ENCODE measurements around the gene MNAT1.
A peak's percentile ranks its signal among the peaks of the same experiment; 100 is the strongest.

Gene MNAT1

DNA sequence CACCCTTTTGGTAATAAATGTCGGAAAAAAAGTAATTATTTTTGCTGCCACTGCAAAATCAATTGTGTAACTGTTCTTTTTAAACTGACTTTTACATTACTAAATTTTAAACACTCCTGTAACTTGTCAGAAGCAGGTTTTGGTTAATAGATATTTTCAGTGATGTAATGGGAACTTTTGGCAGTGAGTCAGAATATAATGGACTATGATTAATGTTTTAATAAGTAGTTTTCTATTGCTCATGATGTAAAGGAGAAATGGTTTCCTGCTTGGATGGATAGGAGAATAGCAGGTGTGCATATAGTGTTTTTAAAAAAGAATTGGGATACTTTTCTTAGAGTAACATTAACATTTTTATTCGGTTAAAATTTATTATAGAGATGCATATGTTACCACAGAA, 187.5 kb downstream of the MNAT1 start:
- TF ChIP-seq, protein P1, sequence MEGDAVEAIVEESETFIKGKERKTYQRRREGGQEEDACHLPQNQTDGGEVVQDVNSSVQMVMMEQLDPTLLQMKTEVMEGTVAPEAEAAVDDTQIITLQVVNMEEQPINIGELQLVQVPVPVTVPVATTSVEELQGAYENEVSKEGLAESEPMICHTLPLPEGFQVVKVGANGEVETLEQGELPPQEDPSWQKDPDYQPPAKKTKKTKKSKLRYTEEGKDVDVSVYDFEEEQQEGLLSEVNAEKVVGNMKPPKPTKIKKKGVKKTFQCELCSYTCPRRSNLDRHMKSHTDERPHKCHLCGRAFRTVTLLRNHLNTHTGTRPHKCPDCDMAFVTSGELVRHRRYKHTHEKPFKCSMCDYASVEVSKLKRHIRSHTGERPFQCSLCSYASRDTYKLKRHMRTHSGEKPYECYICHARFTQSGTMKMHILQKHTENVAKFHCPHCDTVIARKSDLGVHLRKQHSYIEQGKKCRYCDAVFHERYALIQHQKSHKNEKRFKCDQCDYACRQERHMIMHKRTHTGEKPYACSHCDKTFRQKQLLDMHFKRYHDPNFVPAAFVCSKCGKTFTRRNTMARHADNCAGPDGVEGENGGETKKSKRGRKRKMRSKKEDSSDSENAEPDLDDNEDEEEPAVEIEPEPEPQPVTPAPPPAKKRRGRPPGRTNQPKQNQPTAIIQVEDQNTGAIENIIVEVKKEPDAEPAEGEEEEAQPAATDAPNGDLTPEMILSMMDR (IDR thresholded peaks at IDR 0.05; ENCODE audit: insufficient read depth, low read length, poor library complexity, severe bottlenecking), result no peak
- no peaks in the 10 kb centered on the region for H3K36me3 ChIP-seq (ENCODE audit: control insufficient read depth, insufficient read depth, low read length)
- DNase-seq (ENCODE audit: extremely low read depth, insufficient read length), result no peak
- H3K27me3 ChIP-seq (replicated peaks; ENCODE audit: control insufficient read depth, insufficient read depth, low read length), result no peaks in the 10 kb centered on the region
- no peak overlapping the region for H3K4me3 ChIP-seq (replicated peaks; ENCODE audit: low read depth, low read length)

- Histone ChIP-seq H3K36me3 (ENCODE audit: control insufficient read depth, insufficient read depth, low read length) (no peaks in the 10 kb centered on the region), H3K4me3 (replicated peaks; ENCODE audit: low read depth, low read length) (no peak overlapping the region), H3K27me3 (replicated peaks; ENCODE audit: control insufficient read depth, insufficient read depth, low read length) (no peaks in the 10 kb centered on the region)
- TF ChIP-seq, protein P1 (IDR thresholded peaks at IDR 0.05; ENCODE audit: insufficient read depth, low read length, poor library complexity, severe bottlenecking), result no peak
- no peak for DNase-seq (ENCODE audit: extremely low read depth, insufficient read length)
Measured at GRCh38 chr14:60925286-60925685, 190.7 kb downstream of the MNAT1 start.

DNA sequence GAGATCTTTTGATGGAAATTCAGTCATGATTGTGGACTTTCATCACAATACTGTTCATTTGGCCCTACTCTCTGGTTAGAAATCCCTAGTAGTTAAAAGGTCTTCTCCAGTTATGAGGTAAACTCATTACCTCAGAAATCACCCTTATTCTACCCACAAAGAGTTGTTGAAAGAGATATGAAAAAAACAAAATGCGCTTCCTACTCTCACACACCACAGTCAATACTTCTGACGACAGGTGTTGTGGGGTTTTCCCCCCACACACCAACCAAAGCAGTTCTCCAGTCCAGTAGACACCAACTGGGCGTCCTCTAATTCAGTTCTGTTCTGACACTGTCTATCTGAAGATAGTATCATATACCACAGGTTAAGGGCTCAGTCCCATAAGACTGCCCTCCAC, 191.4 kb downstream of the MNAT1 start:
- TF ChIP-seq, protein P1 (IDR thresholded peaks at IDR 0.05; ENCODE audit: insufficient read depth, low read length, poor library complexity, severe bottlenecking), result no peak
- no peaks in the 10 kb centered on the region for H3K27me3 ChIP-seq (replicated peaks; ENCODE audit: control insufficient read depth, insufficient read depth, low read length)
- no peaks in the 10 kb centered on the region for H3K36me3 ChIP-seq (ENCODE audit: control insufficient read depth, insufficient read depth, low read length)
- H3K4me3 ChIP-seq (replicated peaks; ENCODE audit: low read depth, low read length), result no peak overlapping the region
- peak; percentile 18 for DNase-seq (ENCODE audit: extremely low read depth, insufficient read length)

DNA sequence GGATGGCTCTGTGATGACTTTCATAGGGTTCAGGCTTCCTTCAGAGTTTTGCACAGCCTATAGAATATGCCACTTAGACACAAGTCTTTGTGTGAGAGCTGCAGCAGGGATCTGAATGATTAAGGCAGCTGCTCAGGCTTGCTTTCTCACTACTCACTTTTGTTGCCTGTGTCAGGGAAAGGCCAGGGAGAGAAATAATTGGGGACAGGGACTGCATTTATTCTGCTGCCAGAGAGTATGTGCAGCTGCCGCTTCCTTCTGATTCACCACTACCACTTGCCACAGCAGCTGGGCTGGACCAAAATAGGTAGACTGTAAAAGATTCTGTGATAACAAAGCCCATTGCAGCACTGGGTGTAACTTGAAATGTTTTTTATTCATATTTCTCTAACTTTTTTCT, 196.7 kb downstream of the MNAT1 start:
- no peak for DNase-seq (ENCODE audit: extremely low read depth, insufficient read length)
- TF ChIP-seq, protein P1 (IDR thresholded peaks at IDR 0.05; ENCODE audit: insufficient read depth, low read length, poor library complexity, severe bottlenecking), result no peak
- Histone ChIP-seq H3K27me3 (replicated peaks; ENCODE audit: control insufficient read depth, insufficient read depth, low read length) (no peaks in the 10 kb centered on the region), H3K4me3 (replicated peaks; ENCODE audit: low read depth, low read length) (no peak overlapping the region), H3K36me3 (ENCODE audit: control insufficient read depth, insufficient read depth, low read length) (no peaks in the 10 kb centered on the region)

- Histone ChIP-seq H3K36me3 (ENCODE audit: control insufficient read depth, insufficient read depth, low read length) (no peaks in the 10 kb centered on the region), H3K27me3 (replicated peaks; ENCODE audit: control insufficient read depth, insufficient read depth, low read length) (no peaks in the 10 kb centered on the region), H3K4me3 (replicated peaks; ENCODE audit: low read depth, low read length) (no peak overlapping the region)
- TF ChIP-seq, protein P1 (IDR thresholded peaks at IDR 0.05; ENCODE audit: insufficient read depth, low read length, poor library complexity, severe bottlenecking), result no peak
- DNase-seq (ENCODE audit: extremely low read depth, insufficient read length), result no peak
Measured at GRCh38 chr14:60933920-60934655, 199.5 kb downstream of the MNAT1 start.

DNA sequence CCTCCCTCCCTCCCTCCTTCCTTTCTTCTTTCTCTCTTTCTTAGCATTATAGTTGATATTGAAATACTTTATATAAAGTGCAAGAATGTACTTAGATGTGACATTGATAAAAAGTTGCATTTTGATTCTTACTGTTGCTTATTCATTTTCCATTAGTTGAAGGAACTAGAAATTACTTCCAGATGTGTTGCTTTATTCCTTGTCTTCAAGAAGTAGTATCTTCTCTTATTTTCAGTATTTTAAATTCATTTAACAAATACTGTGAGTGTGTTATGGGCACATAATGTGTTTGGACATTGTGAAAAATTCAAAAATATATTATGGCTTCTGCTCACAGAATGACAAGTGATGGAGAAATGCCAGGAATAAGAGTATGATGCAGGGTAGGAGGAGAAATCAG, 200.8 kb downstream of the MNAT1 start:
- TF ChIP-seq, protein P1 (IDR thresholded peaks at IDR 0.05; ENCODE audit: insufficient read depth, low read length, poor library complexity, severe bottlenecking), result no peak
- Histone ChIP-seq H3K36me3 (ENCODE audit: control insufficient read depth, insufficient read depth, low read length) (no peaks in the 10 kb centered on the region), H3K4me3 (replicated peaks; ENCODE audit: low read depth, low read length) (no peak overlapping the region), H3K27me3 (replicated peaks; ENCODE audit: control insufficient read depth, insufficient read depth, low read length) (no peaks in the 10 kb centered on the region)
- no peak for DNase-seq (ENCODE audit: extremely low read depth, insufficient read length)
